GM19238 (cell line): ENCODE data around the gene ANKS1B.
"Not testable (repeated sequence)": the region's sequence is repeated elsewhere in the genome, so short reads cannot be mapped to it uniquely, and the experiment has no call there.

Experiments used
- DNase-seq: peaks from one replicate; pipeline ENCODE4 v3.0.0; 2011; ENCODE audit warnings: low spot score; ENCODE audit not compliant: insufficient read length

ANKS1B gene

DNA sequence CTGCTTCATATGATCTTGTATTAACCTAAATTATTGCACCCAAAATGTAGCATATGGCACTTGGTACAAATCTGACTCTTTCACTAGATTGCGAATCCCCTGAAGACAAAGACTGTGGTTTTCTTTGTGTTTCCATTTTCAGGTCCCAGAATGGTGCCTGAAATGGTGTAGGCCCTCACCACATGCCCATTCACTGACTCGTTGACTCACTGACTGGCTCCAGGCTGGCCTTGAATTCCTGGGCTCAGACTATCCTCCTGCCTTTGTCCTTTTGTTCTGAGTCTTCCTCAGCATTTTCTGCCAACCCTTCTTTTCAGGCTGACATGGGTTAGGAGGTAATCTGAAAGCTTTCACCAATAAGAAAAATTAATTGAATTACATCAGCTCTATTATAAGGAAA lies 705.8 kb downstream of the ANKS1B start:
- no peak for DNase-seq

DNA sequence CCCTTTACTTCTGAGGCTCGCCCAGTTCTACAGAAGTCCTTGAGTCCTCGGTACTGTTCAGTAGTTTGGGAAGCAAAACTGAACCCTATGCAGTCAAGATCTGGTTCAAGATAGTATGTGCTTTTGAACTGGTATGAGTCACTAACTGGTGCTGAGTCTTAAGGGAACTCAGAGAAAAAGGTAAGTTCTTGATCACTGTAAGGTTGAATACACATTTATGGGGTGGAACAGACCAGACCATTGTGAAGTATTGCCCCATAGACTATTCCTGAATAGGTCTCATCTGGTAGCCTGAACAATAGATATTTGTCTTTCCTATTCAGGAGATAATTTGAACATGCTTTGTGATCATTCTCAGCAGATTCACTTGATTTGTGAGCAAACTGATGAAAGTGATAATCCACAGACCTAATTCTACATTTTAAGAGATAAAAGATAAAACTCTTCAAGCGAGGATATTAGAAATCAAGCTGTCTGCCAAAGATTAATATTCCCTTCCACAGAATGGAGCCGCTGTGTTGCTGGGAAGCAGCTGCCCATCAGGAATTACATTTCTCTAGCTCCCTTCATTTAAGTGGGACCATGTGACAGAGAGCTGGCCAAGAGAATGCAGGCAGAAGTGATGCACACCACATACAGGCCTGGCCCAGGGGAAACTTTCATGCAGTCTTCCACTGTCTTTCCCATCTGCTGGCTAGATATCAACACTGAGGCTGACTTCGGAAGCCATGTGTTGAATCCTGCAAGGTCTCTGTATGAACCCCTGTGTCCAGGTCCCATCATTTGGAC lies 707.0 kb downstream of the ANKS1B start:
- no peak for DNase-seq

DNA sequence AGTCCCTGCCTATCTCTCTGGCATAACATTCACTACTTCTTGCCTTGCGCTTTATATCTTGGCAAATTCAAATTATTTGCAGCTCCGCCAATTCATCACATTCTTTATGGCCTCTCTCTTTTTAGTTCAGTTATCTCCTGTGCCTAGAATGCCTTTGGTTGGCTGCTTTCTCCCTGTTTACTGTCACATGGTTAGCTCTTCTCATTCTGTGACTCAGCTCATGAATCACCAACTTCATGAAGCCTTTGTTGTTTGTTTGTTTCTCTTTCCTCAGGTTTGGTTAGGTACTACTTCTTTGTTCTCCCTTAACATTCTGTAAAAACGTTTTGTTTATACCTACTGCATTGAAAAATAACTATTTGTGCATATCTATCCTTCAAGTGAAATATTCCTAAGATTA lies 713.7 kb downstream of the ANKS1B start:
- no peak for DNase-seq

DNA sequence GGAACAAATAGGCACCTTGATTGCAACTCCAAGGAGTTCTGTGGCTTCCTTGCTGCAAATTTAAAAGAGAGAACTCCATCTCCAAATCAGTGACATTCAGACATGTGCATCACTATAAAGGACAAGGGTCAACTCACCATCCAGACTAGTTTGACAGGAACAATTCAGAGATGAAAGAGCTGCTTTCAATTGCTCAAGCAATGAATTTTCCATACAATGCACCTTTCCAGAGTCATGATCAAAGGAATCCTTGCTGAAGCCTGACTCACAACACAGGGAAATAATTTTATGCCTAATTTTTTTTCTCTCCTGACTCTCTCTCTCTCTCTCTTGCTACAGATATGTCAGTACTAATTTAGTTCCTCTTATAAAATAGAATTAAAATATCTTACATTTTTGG lies 717.7 kb downstream of the ANKS1B start:
- DNase-seq = no peak

DNA sequence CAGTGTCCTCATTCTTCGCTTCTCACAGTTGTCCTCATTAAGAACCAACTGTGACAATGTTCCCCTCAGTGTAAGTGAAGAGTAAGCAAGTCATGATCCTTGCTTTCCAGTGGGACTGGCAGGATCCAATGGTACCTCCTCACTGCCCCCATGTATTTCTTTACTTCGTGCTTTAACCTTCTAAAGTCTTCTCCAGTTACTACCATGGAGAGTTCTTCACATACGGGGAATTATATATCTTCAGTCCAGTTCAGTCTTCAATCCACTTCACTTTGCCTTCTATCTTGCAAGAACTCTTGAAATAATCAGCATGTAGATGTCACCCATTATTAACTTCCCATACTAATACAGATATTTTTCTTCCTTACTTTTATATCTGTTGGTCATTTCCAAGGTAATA lies 719.1 kb downstream of the ANKS1B start:
- no peak for DNase-seq

DNA sequence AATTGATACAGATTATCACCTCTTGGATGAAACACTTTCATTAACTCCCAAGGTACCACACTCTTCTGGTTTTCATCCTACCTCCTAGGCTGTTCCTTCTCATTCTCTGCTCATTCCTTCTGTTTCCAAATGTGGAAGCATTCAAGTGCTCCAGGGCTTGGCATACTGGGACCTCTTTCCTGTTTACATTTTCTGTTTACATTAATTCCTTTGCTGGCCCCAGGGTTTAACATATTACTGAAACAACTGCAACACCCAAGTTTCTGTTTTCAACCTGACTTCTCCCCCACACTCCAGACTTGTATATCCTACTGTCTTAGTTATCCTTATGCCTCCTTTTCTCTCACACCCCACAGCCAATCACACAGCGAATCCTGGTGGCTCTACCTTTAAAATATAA lies 723.5 kb downstream of the ANKS1B start:
- DNase-seq = no peak

DNA sequence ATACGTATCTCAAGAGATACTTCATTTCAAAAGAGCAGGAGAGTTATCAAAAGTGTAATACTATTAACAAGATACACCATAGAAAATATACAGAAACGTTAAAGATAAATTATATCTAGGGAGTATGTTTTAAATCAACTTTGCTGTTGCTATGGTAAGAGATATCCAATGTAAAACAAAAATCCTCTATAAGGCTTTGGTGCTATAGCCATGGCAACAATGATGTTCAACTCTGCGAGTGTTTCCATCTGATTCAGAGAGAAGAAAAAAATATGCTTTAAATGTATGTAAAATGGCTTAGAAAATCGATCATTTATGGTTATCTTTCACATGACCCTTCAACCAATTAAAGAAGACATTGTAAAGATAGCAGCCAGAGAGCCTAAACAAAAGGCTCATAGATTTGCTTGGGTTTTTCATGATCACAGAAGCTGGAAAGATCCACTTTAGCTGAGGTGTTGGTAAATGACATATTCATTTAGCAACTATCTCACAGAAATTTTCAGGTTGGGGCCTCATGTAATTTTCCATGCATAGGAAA lies 724.2 kb downstream of the ANKS1B start:
- no peak for DNase-seq

DNA sequence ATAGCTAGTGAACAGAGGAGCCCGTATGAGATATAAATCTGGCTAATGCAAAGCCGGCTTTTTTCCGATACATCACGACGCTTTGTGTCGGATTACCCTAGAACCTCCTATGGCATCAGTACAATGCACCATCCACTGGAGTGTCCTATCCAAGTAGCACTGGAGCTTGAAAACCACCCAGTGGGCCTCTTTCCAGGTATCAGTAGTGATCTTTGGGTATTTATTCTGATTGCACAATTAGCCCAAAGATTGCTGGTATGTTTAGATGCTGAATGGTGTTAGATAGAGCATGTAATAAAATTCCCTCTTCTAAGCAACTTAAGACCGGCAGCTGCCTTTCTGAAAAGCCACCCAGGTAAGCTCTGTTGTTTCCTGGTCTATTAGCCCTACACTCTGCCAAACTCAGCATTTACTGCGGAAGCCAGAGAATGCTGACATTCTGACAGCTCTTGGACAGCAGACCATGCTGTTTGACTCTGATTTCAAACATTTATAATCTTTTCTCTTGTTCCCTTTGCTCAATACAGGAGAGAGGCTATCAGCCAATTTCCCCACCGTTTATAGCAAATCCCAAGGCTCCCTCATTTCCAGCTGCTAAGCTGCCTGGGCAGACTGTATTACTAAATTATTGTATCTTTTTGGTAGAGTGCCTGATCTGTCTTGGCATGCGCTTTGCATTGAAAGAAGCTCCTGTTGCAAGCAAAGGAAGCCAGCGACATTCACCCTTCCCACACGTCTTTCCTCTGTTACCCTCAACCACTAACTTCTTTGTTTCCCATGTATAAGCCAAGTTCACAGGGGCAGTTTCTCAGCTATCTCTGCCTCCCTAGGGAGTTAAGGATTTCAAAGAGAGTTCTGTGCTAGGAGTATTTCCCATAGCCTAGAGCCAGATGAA lies 725.4 kb downstream of the ANKS1B start:
- no peak for DNase-seq

DNA sequence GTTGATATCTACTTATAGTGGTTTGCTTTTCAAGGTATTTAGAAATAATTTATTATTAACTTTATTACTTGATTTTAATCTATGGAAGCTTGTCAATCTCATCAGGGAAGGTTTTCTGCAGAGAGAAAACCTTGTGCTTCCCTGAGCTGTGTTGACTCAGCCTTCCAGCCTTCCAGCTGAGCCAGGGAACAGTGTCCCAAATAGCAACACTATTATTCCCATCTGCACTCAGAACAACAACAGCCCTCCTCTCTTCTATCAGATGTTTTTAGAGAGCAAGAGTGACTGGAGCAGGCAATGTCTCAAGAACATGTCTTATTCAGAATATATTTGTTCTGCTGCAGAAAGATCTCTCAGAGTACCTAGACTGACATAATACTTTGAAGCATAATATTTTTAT lies 727.1 kb downstream of the ANKS1B start:
- no peak for DNase-seq

DNA sequence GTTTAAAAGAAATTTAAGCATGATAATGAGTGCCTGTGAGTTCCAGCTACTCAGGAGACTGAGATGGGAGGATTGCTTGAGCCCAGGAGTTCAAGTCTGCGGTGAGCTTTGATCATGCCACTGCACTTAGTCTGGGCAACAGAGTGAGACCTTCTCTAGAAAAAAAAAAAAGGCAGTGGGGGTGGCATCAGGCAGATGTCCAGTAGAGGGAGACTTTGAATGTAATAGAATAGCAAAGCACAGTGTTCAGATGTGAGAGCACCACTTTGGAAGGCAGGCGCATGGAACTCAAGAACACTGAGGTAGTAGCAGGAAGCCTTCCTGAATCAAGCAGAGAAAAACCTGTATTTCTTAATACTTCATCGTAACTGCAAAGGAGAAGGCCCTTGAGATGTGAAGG lies 731.7 kb downstream of the ANKS1B start:
- no peak for DNase-seq

DNA sequence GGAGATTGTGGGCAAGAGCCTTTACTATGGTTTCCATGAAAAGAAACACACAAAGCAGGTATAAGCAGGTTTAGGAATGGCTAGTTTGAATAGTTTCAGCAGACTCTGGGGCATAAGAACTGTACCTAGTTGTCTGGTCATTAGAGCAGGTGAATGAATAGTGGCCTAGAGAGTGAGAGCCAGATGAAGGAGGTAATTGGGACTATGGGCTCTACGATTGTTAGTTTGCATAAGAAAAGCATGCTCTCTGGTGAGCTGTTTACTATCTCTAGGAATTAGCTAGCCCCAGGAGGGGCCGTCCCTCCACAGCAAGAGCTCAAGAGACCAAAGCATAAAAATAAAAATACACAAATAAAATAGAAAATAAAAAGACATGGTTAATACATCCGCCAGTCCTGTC lies 734.6 kb downstream of the ANKS1B start:
- no peak for DNase-seq

DNA sequence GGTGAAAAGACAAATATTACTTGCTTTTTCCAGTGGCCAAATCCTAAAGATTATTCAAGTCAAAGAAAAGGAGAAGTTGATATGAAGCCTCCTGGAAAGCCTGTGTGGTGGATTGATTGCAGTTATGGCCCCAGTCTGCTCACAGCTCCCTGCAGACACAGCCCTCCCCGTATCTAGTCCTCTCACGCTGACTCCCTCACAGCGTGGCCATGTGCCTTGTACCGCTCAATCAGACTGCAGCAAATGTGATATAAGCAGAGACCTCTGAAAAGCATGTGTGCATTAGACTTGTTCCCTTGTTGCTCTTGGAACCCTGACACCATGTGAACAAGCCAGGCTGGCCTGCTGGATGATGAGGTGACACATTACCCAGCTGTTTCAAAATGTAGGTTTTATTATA lies 735.2 kb downstream of the ANKS1B start:
- no peak for DNase-seq

DNA sequence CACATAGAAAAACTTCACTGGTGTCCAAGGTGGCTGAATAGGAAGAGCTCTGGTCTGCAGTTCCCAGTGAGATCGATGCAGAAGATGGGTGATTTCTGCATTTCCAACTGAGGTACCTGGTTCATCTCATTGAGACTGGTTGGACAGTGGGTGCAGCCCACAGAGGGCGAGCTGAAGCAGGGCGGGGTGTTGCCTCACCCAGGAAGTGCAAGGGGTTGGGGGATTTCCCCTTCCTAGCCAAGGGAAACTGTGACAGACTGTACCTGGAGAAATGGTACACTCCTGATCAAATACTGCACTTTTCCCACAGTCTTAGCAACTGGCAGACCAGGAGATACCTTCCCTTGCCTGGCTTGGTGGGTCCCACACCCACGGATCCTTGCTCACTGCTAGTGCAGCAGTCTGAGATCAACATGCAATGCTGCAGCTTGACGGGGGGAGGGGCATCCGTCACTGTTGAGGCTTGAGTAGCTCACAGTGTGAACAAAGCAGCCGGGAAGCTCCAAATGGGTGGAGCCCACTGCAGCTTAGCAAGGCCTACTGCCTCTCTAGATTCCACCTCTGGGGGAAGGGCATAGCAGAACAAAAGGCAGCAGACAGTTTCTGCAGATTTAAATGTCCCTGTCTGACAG lies 746.7 kb downstream of the ANKS1B start:
- DNase-seq = not testable (repeated sequence)

DNA sequence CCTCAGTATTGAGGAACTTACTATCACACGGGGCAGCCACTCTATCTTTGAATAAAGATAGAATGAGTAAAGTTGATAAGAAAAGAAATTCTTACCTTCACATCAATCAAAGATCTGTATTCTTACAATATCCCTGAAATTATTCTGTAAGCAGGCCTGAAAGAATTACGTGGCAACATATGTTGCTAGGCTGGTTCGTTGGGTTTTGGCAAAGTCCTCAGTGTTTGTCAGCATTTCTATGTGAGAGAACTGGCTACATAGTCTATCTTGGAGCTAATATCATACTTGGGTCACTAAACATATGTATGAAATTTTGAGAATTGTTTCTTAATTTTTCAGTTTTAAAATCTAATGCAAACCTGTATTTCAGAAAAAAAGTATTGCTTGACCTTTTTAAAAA lies 749.4 kb downstream of the ANKS1B start:
- no peak for DNase-seq

DNA sequence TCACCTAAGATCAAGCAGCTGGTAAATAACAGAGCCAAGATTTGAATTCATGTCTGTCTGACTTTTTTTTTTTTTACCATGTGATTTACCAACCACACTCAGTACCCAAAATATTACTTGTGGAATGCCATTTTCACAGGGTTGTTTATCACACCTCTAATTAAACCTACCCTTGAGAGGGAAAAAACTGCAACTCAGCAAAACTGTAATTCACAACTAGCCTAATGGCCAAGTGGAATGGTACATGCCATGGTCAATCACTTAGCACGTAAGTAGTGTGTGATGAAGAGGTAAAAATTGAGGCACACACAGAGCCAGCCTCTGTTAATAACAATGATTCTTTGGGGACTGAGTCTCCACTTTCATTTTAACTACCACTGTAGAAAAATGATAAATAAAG lies 750.0 kb downstream of the ANKS1B start:
- DNase-seq = no peak

DNA sequence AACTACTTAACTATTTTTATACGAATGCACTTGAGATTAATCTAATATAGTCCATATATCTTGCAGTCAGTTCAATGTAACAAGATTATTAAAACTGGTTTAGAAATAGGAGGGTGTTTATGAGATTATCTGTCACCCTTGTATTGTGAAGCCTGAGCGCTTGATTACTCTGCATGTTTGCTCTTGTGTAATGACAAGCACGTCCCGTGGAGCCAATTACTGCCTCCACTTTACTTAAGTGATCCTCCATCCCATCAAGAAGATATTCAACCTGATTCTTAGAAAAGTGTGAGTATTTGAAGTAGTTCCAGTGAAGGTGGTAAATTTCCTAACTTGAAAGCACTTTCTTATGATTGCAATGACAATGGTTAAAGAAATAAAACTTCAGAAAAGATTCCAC lies 752.4 kb downstream of the ANKS1B start:
- no peak for DNase-seq

DNA sequence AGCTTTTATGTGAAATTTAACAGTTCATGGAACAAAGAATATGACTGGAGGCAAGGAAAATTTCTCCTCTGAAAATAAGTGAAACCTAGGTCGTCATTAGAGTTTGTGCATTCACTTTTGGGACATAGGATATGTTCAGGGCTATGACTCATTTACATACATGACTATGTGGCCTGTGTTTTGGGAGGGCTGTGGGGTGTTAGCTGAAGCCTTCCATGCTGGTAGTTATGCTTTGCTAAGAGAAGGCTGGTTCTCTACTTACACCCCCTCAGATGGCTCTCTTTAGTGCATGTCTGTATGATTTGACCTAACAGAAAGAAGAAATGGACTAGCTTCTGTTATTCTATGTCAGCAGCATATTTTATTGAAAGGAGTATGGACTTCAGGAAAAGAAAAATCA lies 753.7 kb downstream of the ANKS1B start:
- no peak for DNase-seq

DNA sequence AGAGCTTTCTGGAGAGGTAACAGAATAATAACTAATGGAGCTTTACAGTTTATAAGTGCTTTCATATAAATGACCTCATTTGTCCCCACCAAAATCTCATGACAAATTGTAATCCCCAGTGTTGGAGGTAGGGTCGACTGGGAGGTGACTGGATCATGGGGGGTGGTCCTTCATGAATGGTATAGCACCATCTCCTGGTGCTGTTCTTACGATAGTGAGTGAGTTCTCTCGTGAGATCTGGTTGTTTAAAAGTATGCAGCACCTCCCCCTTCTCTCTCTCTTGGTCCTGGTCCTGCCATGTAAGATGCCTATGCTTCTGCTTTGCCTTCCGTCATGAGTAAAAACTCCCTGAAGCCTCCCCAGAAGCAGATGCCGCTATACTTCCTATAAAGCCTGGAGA lies 760.5 kb downstream of the ANKS1B start:
- DNase-seq = no peak

DNA sequence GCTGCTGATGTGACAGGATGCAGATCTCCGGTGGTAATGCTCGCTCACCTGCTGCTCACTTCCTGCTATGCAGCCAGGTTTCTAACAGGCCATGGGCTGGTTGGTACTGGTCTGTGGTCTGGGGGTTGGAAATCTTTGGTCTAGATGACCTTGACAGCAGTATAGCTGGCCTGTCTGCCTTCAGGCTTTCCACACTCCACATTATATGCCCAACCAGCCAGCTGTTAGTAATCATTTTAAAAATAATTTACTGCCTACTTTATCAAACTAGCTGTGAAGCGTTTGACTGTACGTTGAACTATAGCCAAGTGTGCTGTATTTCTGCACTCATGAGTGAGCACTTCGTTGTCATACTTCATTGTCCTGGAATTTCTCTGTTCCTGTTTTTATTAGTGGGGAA lies 761.2 kb downstream of the ANKS1B start:
- DNase-seq = no peak

DNA sequence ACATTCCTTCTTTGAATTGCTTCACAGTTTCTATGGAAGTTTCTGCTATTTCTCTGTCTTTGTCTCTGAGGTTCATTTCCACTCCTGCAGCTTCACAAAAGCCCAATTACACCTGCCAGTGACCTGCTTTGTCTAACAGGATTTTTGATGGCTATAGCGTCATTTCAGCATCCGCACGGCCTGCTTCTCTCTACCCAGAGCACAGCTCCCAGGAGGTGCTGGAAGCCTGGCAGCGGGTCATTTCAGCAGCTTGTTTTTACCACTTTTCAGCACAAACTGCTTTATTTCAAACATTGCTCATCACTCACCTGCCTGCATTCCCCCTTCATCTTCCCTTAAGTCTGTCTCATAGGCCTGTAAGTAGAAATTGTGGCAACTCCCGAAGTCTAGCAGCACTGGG lies 771.7 kb downstream of the ANKS1B start:
- no peak for DNase-seq

DNA sequence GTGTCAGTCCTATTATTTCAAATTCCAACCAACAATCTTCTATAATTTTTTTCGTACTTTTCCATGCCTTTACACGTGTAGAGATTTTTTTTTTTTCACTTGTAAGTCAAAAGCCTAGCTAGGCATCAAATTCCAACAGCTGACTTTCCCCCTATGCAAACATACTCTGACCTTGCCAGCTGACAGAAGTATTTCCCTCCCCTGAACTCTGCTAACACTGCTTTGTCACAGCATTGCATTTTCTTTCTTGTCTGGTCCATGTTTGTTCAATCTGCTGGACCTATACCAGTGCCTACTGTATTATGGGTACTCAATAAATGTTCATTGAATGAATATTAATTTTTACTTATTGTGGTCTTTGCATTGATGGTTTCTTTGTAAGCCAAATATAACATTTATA lies 772.5 kb downstream of the ANKS1B start:
- no peak for DNase-seq

DNA sequence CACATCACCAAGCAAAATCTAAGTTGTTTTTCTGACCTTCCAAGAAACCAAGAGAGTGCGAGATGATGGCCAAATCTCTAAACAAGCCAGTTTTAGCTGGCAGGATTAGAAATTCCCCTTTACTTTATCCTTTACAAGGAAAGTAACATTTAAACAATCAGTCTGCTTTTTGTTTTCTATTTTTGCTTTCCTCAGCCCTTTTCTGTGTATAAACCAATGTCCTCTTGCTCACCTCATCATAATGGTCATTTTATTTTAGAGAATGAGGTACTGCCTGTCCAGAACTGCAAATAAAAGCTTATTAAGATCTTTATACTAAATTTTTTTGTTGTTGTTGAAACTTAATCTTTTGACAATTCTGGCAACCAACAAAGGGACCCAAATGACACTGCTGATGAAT lies 779.6 kb downstream of the ANKS1B start:
- no peak for DNase-seq
